Naive thymus-derived CD8-positive, alpha-beta T cell (primary cell): ENCODE results near the gene MREG. TPM values are rescaled to one million over a fixed set of nuclear protein-coding genes. Genes with fewer than 3 reads are reported as not detected.
"Not testable (repeated sequence)": the region's sequence is repeated elsewhere in the genome, so short reads cannot be mapped to it uniquely, and the experiment has no call there.

ENCODE experiments used
- ATAC-seq, 2 donors: fragments of 150-1000 bp; cut with Tn5 transposase in 1 of 2; sonication (Bioruptor Pico), chemical (Tn5 transposase) in 1 of 2; 1 replicate in 1 of 2; 2 replicates in 1 of 2; pipeline ENCODE4 v1.10.0; 2021; ENCODE audit warnings: mild to moderate bottlenecking in 2 of 2, moderate library complexity in 2 of 2
- POLR2A ChIA-PET: fragments of 350-600 bp; sonication (Branson Sonifier 250); formaldehyde crosslinking; loops from one replicate; lab custom pipeline; 2021; ENCODE audit warnings: antibody characterized with exemption; lab: Charles Lee
- DNase-seq, 10 donors: peaks; one replicate each; pipeline versions ENCODE4 v3.0.0 to v3.0.0-alpha.2; 2020 to 2022
- H3K27ac Mint-ChIP-seq, 10 donors: one replicate each; pipeline ENCODE4 v1.8.0; 2020 to 2022; ENCODE audit warnings: mild to moderate bottlenecking in 10 of 10, mixed read lengths in 10 of 10, moderate library complexity in 4 of 10, inconsistent platforms in 1 of 10
- H3K27me3 Mint-ChIP-seq, 5 donors: one replicate each; pipeline ENCODE4 v1.8.0; 2021 to 2022; ENCODE audit warnings: mixed read lengths in 5 of 5
- H3K36me3 Mint-ChIP-seq, 3 donors: one replicate each; pipeline ENCODE4 v1.8.0; 2020 to 2022; ENCODE audit warnings: mixed read lengths in 3 of 3, mild to moderate bottlenecking in 2 of 3, inconsistent platforms in 1 of 3
- H3K4me1 Mint-ChIP-seq, 4 donors: one replicate each; pipeline ENCODE4 v1.8.0; 2021 to 2022; ENCODE audit warnings: mixed read lengths in 4 of 4
- H3K4me3 Mint-ChIP-seq, 10 donors: one replicate each; pipeline ENCODE4 v1.8.0; 2020 to 2022; ENCODE audit warnings: mild to moderate bottlenecking in 10 of 10, mixed read lengths in 10 of 10, moderate library complexity in 6 of 10, inconsistent platforms in 1 of 10
- H3K9me3 Mint-ChIP-seq, 9 donors: one replicate each; pipeline ENCODE4 v1.8.0; 2020 to 2022; ENCODE audit warnings: mixed read lengths in 9 of 9, mild to moderate bottlenecking in 3 of 9, inconsistent platforms in 1 of 9, moderate library complexity in 1 of 9
- polyA plus RNA-seq, 3 donors: library from polyadenylated mRNA; unstranded; fragments of 300-500 nt; fragmentation: Illumina TruSeq; gene quantifications; one replicate each; pipeline ENCODE4 v1.2.3, GENCODE V29; 2021
- total RNA-seq, 8 experiments: library from RNA in 2 of 8; stranded (reverse) in 2 of 8; gene quantifications; one replicate each; pipeline ENCODE4 v1.2.3 and lab custom pipeline; 2021 to 2026

MREG gene
- total and polyA plus RNA-seq, 5 experiments from 2014 or later, result 0.97 to 8.5 (median 3.3) TPM

DNA sequence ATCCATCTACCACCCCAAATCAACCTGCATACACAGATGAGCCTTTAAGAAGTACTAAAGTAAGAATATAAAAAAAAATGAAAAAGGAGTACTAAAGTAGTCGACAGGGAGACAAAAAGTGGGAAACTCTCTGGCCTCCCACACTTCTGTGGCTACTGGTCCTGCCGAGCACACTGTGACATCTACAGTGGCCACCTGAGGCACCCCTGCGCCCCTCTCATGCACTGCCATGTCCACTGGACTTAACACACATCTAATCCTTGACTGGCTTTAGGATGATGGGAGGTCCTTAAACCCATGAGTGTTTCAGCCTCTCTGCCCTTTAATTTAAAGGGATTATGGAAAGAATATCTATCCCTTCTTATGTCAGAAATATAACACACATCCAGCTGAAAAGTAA is 71.2 kb downstream of the MREG start:
- H3K36me3 Mint-ChIP-seq, result peaks cover 19 to 66% (median 33%) of the 10 kb centered on the region in 3 donors
- H3K4me1 Mint-ChIP-seq, result no peaks in the 10 kb centered on the region
- no peaks in the 10 kb centered on the region for H3K9me3 Mint-ChIP-seq
- no peak for ATAC-seq
- no peak for DNase-seq
- H3K27ac Mint-ChIP-seq, result no peak overlapping the region
- POLR2A ChIA-PET, result no interaction called here
- H3K4me3 Mint-ChIP-seq, result no peak overlapping the region
- no peaks in the 10 kb centered on the region for H3K27me3 Mint-ChIP-seq

DNA sequence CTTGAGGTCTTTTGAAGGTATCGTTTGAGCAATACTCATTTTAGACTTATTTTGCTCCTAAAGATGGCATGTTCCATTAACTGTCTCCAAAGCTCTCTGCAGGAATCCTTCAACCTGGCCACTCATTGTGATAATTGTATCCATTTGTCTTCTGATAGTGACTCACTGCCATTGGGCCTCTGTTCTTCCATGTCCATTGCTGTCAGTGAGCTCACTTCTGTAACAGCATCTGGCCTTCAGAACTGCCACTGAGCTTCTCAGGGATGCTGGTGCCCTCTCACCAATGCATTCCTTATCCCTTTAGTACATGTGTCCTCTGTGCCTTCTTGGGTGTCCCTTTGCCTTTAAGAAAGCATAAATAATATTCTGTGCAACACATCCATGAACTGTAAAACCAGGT is 71.6 kb downstream of the MREG start:
- Mint-ChIP-seq H3K9me3 (no peaks in the 10 kb centered on the region), H3K36me3 (peaks cover 18 to 62% (median 32%) of the 10 kb centered on the region in 3 donors), H3K4me1 (no peaks in the 10 kb centered on the region), H3K27ac (no peak overlapping the region), H3K4me3 (no peak overlapping the region), H3K27me3 (no peaks in the 10 kb centered on the region)
- DNase-seq (no peak), ATAC-seq (no peak)
- POLR2A ChIA-PET, result no interaction called here

DNA sequence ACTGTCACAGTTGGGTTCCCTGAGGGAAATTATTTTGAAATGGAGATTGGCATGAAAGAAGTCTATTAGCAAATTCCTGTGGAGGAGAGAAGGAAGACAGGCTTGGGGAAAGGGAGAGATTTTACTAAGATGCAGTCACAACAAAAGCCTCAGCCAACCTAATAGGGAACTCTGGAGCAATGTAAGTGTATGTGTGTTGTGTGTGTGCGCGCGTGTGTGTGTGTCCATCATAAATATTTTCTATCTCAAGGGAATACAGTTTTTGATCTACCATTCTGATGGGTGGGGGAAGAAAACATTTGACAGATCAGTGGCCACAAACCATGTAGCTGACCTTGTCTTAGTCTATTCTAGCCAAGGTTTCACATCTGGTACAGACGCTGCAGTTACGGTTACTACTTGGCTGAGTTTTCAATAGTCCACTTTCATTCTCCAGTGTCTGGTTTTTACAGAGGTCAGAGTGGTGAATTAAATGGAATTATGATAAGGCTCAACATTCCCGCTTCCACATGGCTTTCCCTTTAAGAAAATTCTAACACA is 72.6 kb downstream of the MREG start:
- no peaks in the 10 kb centered on the region for H3K27me3 Mint-ChIP-seq
- no peaks in the 10 kb centered on the region for H3K4me1 Mint-ChIP-seq
- ATAC-seq, result no peak
- POLR2A ChIA-PET, result no interaction called here
- no peaks in the 10 kb centered on the region for H3K9me3 Mint-ChIP-seq
- H3K27ac Mint-ChIP-seq, result peak overlapping the region in 1 of 10 donors; percentile 37
- H3K4me3 Mint-ChIP-seq, result no peak overlapping the region
- no peak for DNase-seq
- H3K36me3 Mint-ChIP-seq, result peaks cover 10 to 51% (median 24%) of the 10 kb centered on the region in 3 donors

DNA sequence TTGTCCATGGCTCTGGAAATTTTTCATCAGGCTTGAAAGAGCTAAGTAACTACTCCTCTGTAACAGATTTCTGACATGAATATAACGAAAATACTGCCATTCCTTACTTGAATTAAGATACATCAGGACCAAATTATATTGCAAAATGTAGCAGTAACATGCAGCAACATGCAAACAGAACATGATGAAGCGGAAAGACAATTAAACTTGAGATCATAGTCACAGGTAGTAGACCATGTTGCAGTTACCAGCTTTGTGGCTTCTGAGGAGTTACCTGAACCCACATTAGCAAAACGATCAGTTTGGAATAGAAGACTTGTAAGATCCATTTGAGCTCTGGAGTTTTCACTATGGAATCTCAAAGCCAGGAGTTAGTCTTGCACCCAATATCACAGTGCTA is 76.2 kb downstream of the MREG start:
- no peaks in the 10 kb centered on the region for H3K9me3 Mint-ChIP-seq
- no peaks in the 10 kb centered on the region for H3K27me3 Mint-ChIP-seq
- no peak for ATAC-seq
- no peak for DNase-seq
- H3K4me3 Mint-ChIP-seq, result no peak overlapping the region
- H3K27ac Mint-ChIP-seq, result no peak overlapping the region
- H3K36me3 Mint-ChIP-seq, result peaks cover 0 to 24% (median 4%) of the 10 kb centered on the region in 3 donors
- POLR2A ChIA-PET, result no interaction called here
- no peaks in the 10 kb centered on the region for H3K4me1 Mint-ChIP-seq

DNA sequence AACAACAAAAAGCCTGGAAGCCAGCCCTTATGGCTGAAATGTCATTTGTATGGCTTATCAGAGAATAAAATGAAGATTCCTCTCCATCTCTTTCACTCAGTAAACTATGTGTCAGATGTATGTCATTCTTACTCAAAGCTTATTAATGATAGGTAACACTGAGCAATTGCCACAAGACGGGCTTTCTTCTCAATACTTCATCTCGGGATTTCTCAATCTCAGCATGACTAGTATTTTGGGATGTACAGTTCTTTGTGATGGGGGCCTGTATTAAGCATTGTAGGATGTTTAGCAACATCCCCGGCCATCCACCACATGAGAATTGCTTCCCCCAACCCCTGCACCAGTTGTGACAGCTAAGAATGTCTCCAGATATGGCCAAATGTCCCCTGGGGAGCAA is 80.2 kb downstream of the MREG start:
- Mint-ChIP-seq H3K36me3 (no peaks in the 10 kb centered on the region), H3K4me1 (no peaks in the 10 kb centered on the region), H3K4me3 (no peak overlapping the region), H3K27me3 (peaks cover 0 to 6% (median 5%) of the 10 kb centered on the region in 5 donors), H3K27ac (no peak overlapping the region), H3K9me3 (no peaks in the 10 kb centered on the region)
- DNase-seq (no peak), ATAC-seq (no peak)
- POLR2A ChIA-PET, result no interaction called here

DNA sequence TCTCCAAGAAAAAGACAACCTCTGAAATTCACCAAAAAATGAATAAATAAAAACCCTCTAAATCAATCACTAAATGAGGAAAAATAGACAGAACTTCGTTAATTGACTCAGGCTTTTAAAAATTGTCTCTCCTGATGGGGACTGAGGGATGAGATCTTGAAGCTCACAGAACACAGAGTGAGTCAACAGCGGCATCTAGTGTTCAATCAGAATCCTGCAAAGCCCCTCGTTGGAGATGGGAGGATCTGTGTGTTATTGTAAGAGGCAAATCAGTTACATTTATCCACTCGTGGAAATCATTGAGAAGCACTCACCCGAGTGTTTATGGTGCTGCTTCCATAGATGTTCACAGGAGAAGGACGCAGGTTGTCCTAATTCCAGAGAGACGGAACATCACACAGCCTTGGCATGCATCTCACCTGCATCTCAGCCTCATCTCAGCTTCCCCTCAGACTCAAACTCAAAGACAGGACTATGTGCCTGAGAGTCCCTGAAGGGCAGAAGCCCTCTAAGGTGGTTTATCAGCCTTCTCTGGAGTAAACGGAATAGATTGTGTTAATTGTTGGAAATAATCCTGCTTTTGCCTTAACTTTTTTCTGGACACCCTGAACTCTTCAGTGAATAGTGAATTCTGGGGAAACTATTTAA is 82.0 kb downstream of the MREG start:
- POLR2A ChIA-PET, result no interaction called here
- Mint-ChIP-seq H3K4me3 (no peak overlapping the region), H3K9me3 (no peaks in the 10 kb centered on the region), H3K27ac (no peak overlapping the region), H3K36me3 (no peaks in the 10 kb centered on the region), H3K4me1 (no peaks in the 10 kb centered on the region), H3K27me3 (peaks cover 0 to 14% (median 5%) of the 10 kb centered on the region in 5 donors)
- peak; percentile 8 to 68 (median 44) for DNase-seq
- ATAC-seq, result peak; percentile 45 to 54

DNA sequence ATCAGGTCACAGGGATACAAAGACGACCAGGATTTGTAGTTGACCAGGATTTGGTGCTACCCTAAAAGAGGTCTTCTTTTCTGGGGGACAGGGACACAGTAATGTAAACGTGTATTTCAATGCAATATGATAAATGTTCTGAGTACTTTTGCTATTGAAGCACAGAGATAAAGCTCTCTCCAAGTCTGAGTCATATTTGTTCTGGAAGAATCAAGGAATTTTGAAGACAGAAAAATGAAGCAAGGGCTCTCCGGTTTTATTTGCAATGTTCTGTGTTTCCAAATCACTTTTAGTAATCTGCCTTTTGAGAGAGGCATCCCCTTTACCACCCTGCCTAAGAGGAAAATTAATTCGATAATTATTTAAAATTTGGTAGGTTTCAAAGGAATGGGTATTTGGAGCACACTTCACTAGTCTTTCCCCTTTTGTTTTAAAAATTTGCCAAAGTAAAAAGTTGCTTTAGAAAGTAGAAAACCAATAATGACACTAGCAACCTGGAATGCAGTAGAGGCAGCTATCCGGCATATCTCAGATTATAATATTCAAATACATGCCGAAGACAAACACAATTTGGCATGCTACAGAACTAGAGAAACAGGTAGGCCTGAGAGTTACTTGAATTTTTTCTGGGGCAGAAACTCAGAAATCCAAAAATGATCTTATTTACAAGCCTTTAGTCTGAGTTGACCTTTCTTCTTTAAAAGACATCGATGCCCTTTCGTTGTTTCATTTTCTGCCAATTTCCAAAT is 82.7 kb downstream of the MREG start:
- Mint-ChIP-seq H3K36me3 (no peaks in the 10 kb centered on the region), H3K27me3 (peaks cover 0 to 14% (median 5%) of the 10 kb centered on the region in 5 donors), H3K4me3 (no peak overlapping the region), H3K4me1 (no peaks in the 10 kb centered on the region), H3K9me3 (no peaks in the 10 kb centered on the region), H3K27ac (no peak overlapping the region)
- POLR2A ChIA-PET, result no interaction called here
- DNase-seq (no peak), ATAC-seq (no peak)

DNA sequence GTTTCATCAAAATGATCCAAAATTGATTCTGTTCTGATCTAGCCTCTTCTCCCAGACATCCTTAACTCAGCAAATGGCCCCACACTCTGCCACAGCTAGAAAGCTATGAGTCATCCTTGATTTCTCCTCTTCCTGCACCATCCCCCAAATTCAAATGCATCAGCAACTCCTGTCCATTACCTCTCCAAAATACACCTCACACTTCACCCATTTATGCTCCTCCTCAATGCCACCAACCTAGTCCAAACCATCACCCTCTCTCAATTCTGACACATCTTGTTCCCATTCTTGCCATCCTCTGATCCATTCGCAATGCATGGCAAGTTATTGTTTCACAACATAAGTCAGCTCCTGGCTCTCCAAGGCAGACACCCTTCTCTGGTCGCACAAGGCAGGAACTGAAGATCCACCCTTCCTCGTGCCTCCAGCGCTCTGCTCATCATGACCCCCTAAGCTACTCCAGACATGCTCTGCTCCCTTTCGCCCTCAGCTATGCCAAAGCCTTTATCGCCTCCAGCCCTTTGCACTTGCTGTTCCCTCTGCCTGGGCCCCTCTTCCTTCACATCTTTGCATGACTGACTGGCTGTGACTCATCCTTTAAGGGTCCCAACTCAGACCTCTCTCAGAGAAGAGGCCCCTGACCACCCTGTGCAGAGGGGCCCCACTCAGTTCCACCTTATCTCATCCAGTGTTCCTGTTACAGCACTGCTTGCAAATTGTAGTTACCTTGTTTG is 83.6 kb downstream of the MREG start:
- no peaks in the 10 kb centered on the region for H3K36me3 Mint-ChIP-seq
- H3K9me3 Mint-ChIP-seq, result no peaks in the 10 kb centered on the region
- H3K27ac Mint-ChIP-seq, result peak overlapping the region in 1 of 10 donors; percentile 70
- H3K27me3 Mint-ChIP-seq, result peaks cover 0 to 22% (median 8%) of the 10 kb centered on the region in 5 donors
- H3K4me3 Mint-ChIP-seq, result no peak overlapping the region
- ATAC-seq, result no peak
- no peaks in the 10 kb centered on the region for H3K4me1 Mint-ChIP-seq
- DNase-seq, result no peak
- POLR2A ChIA-PET, result no interaction called here

DNA sequence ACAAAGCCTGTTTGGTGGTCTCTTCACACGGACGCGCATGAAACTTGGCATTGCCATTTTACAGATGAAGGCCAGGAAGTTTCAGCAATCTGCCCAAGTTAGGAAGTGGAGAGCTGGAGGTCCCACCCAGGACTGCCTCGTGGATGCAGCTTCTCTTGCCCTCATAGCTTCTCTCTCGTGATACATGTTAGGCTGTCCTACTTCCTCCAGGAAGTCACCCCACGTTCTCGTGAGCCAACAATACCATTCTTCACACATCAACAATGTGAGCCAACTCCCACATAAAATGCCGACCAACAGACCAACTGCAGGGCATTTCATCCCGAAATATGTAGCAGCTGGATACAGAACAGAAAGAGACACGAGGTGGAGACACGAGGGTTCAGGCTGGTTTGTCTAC is 85.3 kb downstream of the MREG start:
- Mint-ChIP-seq H3K4me3 (no peak overlapping the region), H3K9me3 (no peaks in the 10 kb centered on the region), H3K4me1 (no peaks in the 10 kb centered on the region), H3K27me3 (peaks cover 0 to 27% (median 9%) of the 10 kb centered on the region in 5 donors), H3K36me3 (no peaks in the 10 kb centered on the region), H3K27ac (no peak overlapping the region)
- POLR2A ChIA-PET, result no interaction called here
- DNase-seq (no peak), ATAC-seq (no peak)

DNA sequence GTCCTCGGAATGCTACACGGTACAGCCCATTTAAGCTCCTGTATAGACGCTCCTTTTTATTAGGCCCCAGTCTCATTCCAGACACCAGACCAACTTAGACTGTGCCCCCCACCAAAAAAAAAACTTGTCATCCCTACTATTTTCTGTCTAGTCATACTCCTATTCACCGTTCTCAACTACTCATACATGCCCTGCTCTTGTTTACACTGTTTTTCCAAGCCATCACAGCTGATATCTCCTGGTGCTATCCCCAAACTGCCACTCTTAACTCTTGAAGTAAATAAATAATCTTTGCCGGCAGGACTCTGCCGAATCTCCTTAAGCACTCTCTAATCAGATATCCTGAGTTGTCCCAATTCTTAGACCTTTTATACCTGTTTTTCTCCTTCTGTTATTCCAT is 86.4 kb downstream of the MREG start:
- not testable (repeated sequence) for H3K4me1 Mint-ChIP-seq, ATAC-seq

DNA sequence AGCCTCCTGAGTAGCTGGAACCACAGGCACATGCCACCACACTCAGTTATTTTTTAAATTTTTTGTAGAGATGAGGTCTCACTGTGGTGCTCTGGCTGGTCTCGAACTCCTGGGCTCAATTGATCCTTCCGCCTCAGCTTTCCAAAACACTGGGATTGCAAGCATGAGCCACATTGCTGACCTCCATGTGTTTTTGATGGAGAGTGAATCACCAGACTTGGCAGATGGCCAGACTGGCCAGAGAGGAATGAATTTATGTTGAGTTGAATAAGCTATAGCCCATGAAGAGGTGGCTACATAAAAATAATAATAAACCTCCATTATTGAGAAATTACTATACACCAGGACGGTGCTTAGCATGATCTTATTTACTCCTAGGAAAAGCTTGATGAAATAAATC is 91.5 kb downstream of the MREG start:
- POLR2A ChIA-PET, result no interaction called here
- Mint-ChIP-seq H3K4me1 (no peaks in the 10 kb centered on the region), H3K27me3 (peaks cover 0 to 24% (median 4%) of the 10 kb centered on the region in 5 donors), H3K27ac (no peak overlapping the region), H3K9me3 (no peaks in the 10 kb centered on the region), H3K36me3 (no peaks in the 10 kb centered on the region), H3K4me3 (no peak overlapping the region)
- no peak for ATAC-seq
- DNase-seq, result no peak

More for the DNA sequence above, 86.4 kb downstream of the MREG start:
- H3K36me3 Mint-ChIP-seq, H3K9me3 Mint-ChIP-seq, H3K27ac Mint-ChIP-seq, H3K4me3 Mint-ChIP-seq, POLR2A ChIA-PET, DNase-seq: not testable (repeated sequence)
- peaks cover 0 to 31% (median 9%) of the 10 kb centered on the region in 5 donors for H3K27me3 Mint-ChIP-seq

DNA sequence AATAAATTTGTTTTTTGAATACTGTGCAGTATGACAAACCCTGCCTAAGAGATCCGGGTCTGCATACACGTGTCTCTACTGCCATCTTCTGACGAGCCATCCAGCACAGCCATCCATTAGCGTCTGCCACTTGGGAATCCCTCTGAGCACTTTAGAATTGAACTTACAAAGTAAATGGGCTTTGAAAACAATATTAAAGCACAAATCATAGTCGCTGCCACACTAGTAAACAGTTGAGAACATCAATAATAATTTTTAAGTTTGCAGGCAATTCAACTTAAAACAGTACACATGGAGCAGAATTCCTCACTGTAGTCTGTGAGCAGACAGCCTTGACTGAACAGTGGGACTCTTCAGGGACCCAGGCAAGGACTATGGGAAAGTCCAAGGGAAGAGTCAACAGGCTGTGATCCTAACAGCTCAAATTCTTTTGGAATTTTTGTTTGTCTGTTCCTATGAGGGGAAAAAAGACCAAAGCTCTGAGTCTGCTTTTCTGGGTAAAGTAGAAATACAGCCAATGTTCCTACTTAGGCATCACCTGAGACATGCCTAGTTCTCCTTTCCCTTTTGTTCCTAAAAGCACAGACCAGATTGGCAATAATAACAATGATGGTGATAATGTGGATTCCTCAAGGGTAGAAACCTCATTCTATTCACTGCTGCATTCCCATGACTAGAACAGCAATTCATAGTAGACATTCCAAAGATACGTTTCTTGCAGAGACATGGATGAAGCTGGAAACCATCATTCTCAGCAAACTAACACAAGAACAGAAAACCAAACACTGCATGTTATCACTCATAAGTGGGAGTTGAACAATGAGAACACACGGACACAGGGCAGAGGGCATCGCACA is 92.9 kb downstream of the MREG start:
- DNase-seq, result peak; percentile 6 to 72 (median 50)
- H3K27ac Mint-ChIP-seq, result peak overlapping the region in 3 of 10 donors; percentile 7 to 81 (median 23)
- peaks cover 0 to 2% (median 0%) of the 10 kb centered on the region in 4 donors for H3K4me1 Mint-ChIP-seq
- H3K27me3 Mint-ChIP-seq, result peaks cover 0 to 24% (median 4%) of the 10 kb centered on the region in 5 donors
- POLR2A ChIA-PET, result no interaction called here
- peak; percentile 63 to 75 for ATAC-seq
- H3K4me3 Mint-ChIP-seq, result no peak overlapping the region
- H3K36me3 Mint-ChIP-seq, result no peaks in the 10 kb centered on the region
- no peaks in the 10 kb centered on the region for H3K9me3 Mint-ChIP-seq
